H1 (cell line): ENCODE results near the gene MBD3L3. TPM values are rescaled to one million over a fixed set of nuclear protein-coding genes. Genes with fewer than 3 reads are reported as not detected.

Experiments
- ASH2L ChIP-seq: fragments of 200-600, 300-600 bp; sonication (generic); IDR thresholded peaks from one replicate; pipeline ENCODE4 v1.7.1; 2017; ENCODE audit warnings: low read length
- BACH1 ChIP-seq: IDR thresholded peaks from 2 replicates; pipeline ENCODE4 v1.6.1; 2012; ENCODE audit warnings: low read length, improper control_type of control experiment
- POU5F1 ChIP-seq: IDR thresholded peaks from 2 replicates; pipeline ENCODE4 v1.6.1; 2011; ENCODE audit warnings: low read depth, mild to moderate bottlenecking, low read length, moderate library complexity
- RXRA ChIP-seq: IDR thresholded peaks from 2 replicates; pipeline ENCODE4 v1.6.1; 2011; ENCODE audit warnings: low read depth, mild to moderate bottlenecking, low read length, moderate library complexity; ENCODE audit not compliant: insufficient read depth
- polyA plus RNA-seq, 7 experiments: library from polyadenylated mRNA; depleted of rRNA in 3 of 7; stranded (reverse) in 5 of 7; unstranded in 2 of 7; fragments of >200 nt in 5 of 7; fragments of 200-250 nt in 2 of 7; gene quantifications; 1 replicate in 5 of 7; 2 replicates in 1 of 7; 4 replicates in 1 of 7; pipeline versions ENCODE4 v1.2.1 to v1.2.3, GENCODE V29; 2011 to 2013; ENCODE audit warnings: missing spikeins in 2 of 7, mixed read lengths in 2 of 7
- total RNA-seq: library from RNA; stranded (reverse); fragmentation: NEBNext Ultra II Directional; extraction: Animal tissue kit (Norgen Biotek cat#: 25700); gene quantifications from 2 replicates; pipeline ENCODE4 v1.2.1, GENCODE V29; 2021
- TF ChIP-seq, protein P1 (sequence below): IDR thresholded peaks from 2 replicates; pipeline ENCODE4 v1.6.1; 2011; ENCODE audit warnings: low read length, improper control_type of control experiment
- TF ChIP-seq, protein P2 (sequence below): IDR thresholded peaks from 2 replicates; pipeline ENCODE4 v1.6.1; 2011; ENCODE audit warnings: low read depth, mild to moderate bottlenecking, low read length; ENCODE audit not compliant: insufficient read depth

MBD3L3 gene
- total and polyA plus RNA-seq, 2 of the 8 experiments (the other 6 are each of a cell fraction or from before 2014, with no cell fraction given): not detected

DNA sequence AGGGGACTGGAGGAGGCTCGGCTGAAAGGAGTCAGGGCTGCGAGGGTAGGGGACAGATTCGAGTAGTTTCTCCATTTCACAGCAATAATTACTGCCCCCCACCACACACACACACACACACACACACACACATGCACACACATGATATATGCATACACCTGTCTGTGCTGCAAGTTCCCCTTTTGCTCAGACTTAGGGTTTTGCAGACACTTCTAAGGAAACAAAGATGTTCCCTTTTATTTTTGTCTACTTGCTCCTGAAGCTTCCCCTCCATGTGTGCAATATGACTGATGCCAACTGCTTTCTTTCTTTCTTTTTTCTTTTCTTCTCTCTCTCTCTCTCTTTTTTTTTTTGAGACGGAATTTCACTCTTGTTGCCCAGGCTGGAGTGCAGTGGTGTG, 50.6 kb downstream of the MBD3L3 start (continued):
- TF ChIP-seq, protein P1, sequence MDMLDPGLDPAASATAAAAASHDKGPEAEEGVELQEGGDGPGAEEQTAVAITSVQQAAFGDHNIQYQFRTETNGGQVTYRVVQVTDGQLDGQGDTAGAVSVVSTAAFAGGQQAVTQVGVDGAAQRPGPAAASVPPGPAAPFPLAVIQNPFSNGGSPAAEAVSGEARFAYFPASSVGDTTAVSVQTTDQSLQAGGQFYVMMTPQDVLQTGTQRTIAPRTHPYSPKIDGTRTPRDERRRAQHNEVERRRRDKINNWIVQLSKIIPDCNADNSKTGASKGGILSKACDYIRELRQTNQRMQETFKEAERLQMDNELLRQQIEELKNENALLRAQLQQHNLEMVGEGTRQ: no peak
- TF ChIP-seq, protein P2, sequence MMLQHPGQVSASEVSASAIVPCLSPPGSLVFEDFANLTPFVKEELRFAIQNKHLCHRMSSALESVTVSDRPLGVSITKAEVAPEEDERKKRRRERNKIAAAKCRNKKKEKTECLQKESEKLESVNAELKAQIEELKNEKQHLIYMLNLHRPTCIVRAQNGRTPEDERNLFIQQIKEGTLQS: no peak
- TF ChIP-seq RXRA: no peak
- TF ChIP-seq ASH2L: no peak
- TF ChIP-seq POU5F1: no peak
- TF ChIP-seq BACH1: no peak

Other genes starting within 250 kb of the MBD3L3 start
- gene ADGRE1, start 171.1 kb downstream of the MBD3L3 start, total RNA-seq: not detected in 2 replicates
- gene ADGRE1, start 171.1 kb downstream of the MBD3L3 start, polyA plus RNA-seq (2011; rRNA removed): not detected in 2 replicates
- gene MBD3L2B, start 37.2 kb downstream of the MBD3L3 start, total RNA-seq: not detected in 2 replicates
- not detected in 2 replicates for gene MBD3L2B, start 37.2 kb downstream of the MBD3L3 start, polyA plus RNA-seq (2011; rRNA removed)
- not detected in 2 replicates for gene MBD3L5, start 28.1 kb downstream of the MBD3L3 start, total RNA-seq
- gene MBD3L5, start 28.1 kb downstream of the MBD3L3 start, polyA plus RNA-seq (2011; rRNA removed): not detected in 2 replicates
- gene MBD3L4, start 18.5 kb downstream of the MBD3L3 start, total RNA-seq: not detected in 2 replicates
- gene MBD3L4, start 18.5 kb downstream of the MBD3L3 start, polyA plus RNA-seq (2011; rRNA removed): not detected in 2 replicates
- not detected in 2 replicates for gene MBD3L2, start 9.4 kb downstream of the MBD3L3 start, total RNA-seq
- not detected in 2 replicates for gene MBD3L2, start 9.4 kb downstream of the MBD3L3 start, polyA plus RNA-seq (2011; rRNA removed)
- gene ZNF557, start 11.0 kb upstream of the MBD3L3 start, total RNA-seq: 5.8 and 7.4 TPM in 2 replicates
- 1.2 and 1.4 TPM in 2 replicates for gene ZNF557, start 11.0 kb upstream of the MBD3L3 start, polyA plus RNA-seq (2011; rRNA removed)
- 48.7 and 51.0 TPM in 2 replicates for gene INSR, start 235.7 kb upstream of the MBD3L3 start, total RNA-seq
- 13.1 and 23.0 TPM in 2 replicates for gene INSR, start 235.7 kb upstream of the MBD3L3 start, polyA plus RNA-seq (2011; rRNA removed)